Measurements from ENCODE around the gene APC2. TPM values are rescaled to one million over a fixed set of nuclear protein-coding genes. Genes with fewer than 3 reads are reported as not detected.

The APC2 gene
- polyA plus RNA-seq, 1 experiment, result 0.09 TPM

- ChIA-PET POLR2A (no interaction called here), CTCF (no interaction called here)
- Histone ChIP-seq H3K4me3 (ENCODE audit: low read depth, low read length) (no peak overlapping the region), H3K27me3 (ENCODE audit: control insufficient read depth, insufficient read depth, low read length) (no peaks in the 10 kb centered on the region), H3K27ac (ENCODE audit: low read depth, low read length) (no peak overlapping the region), H3K9me3 (ENCODE audit: control insufficient read depth, insufficient read depth, low read length) (no peaks in the 10 kb centered on the region; the same call in 1 of the 2 replicates)
- TF ChIP-seq CTCF (IDR thresholded peaks at IDR 0.05; ENCODE audit: low read depth, low read length), result no peak
- DNase-seq (ENCODE audit: low read depth, low spot score), result no peak
These were observed 32.6 kb downstream of the APC2 start for GRCh38 chr19:1482361-1483130.

- Histone ChIP-seq H3K27ac (ENCODE audit: low read depth, low read length) (no peak overlapping the region), H3K27me3 (ENCODE audit: control insufficient read depth, insufficient read depth, low read length) (no peaks in the 10 kb centered on the region), H3K4me3 (ENCODE audit: low read depth, low read length) (no peak overlapping the region), H3K9me3 (ENCODE audit: control insufficient read depth, insufficient read depth, low read length) (no peaks in the 10 kb centered on the region; the same call in 1 of the 2 replicates)
- ChIA-PET POLR2A (no interaction called here), CTCF (no interaction called here)
- DNase-seq (ENCODE audit: low read depth, low spot score), result no peak
- TF ChIP-seq CTCF (IDR thresholded peaks at IDR 0.05; ENCODE audit: low read depth, low read length), result no peak
These were observed 33.4 kb downstream of the APC2 start for GRCh38 chr19:1483131-1483978.

- H3K27ac ChIP-seq (ENCODE audit: low read depth, low read length), result no peak overlapping the region
- no peaks in the 10 kb centered on the region for H3K27me3 ChIP-seq (ENCODE audit: control insufficient read depth, insufficient read depth, low read length)
- DNase-seq (ENCODE audit: low read depth, low spot score), result no peak
- H3K9me3 ChIP-seq (ENCODE audit: control insufficient read depth, insufficient read depth, low read length), result no peaks in the 10 kb centered on the region; the same call in 1 of the 2 replicates
- ChIA-PET POLR2A (no interaction called here), CTCF (no interaction called here)
- no peak for TF ChIP-seq CTCF (IDR thresholded peaks at IDR 0.05; ENCODE audit: low read depth, low read length)
- no peak overlapping the region for H3K4me3 ChIP-seq (ENCODE audit: low read depth, low read length)
These were observed 34.1 kb downstream of the APC2 start for GRCh38 chr19:1483979-1484428.

- CTCF ChIA-PET, result no interaction called here
These were observed 37.0 kb downstream of the APC2 start for GRCh38 chr19:1486720-1487575.

More at GRCh38 chr19:1486720-1487575, 37.0 kb downstream of the APC2 start:
- Histone ChIP-seq H3K9me3 (ENCODE audit: control insufficient read depth, insufficient read depth, low read length) (no peaks in the 10 kb centered on the region; the same call in 1 of the 2 replicates), H3K27ac (ENCODE audit: low read depth, low read length) (no peak overlapping the region), H3K27me3 (ENCODE audit: control insufficient read depth, insufficient read depth, low read length) (no peaks in the 10 kb centered on the region), H3K4me3 (ENCODE audit: low read depth, low read length) (no peak overlapping the region)
- POLR2A ChIA-PET, result no interaction called here
- DNase-seq (ENCODE audit: low read depth, low spot score), result no peak
- TF ChIP-seq CTCF (IDR thresholded peaks at IDR 0.05; ENCODE audit: low read depth, low read length), result no peak

Measured in AG04450 (cell line).